ENCODE measurements around the gene MAP4.

GRCh38 chr3:48065035-48065434 is 48.8 kb upstream of the MAP4 start:
- TF ChIP-seq REST (IDR thresholded peaks at IDR 0.05; ENCODE audit: borderline replicate concordance), result no peak
- TF ChIP-seq EP300 (conservative IDR thresholded peaks at IDR 0.05; ENCODE audit: poor library complexity, severe bottlenecking), result no peak
- TF ChIP-seq CTCF (IDR thresholded peaks at IDR 0.05; ENCODE audit: poor library complexity, severe bottlenecking), result no peak
- TF ChIP-seq EZH2 (IDR thresholded peaks at IDR 0.05; ENCODE audit: borderline replicate concordance, insufficient read depth, low read length, poor library complexity, severe bottlenecking), result no peak
- TF ChIP-seq RAD21 (conservative IDR thresholded peaks at IDR 0.05), result no peak
- TF ChIP-seq POLR2AphosphoS5 (IDR thresholded peaks at IDR 0.05), result no peak
- no peak for TF ChIP-seq TAF1 (IDR thresholded peaks at IDR 0.05; ENCODE audit: low read depth)
